ENCODE data around the gene PDZD2.

The PDZD2 gene

DNA sequence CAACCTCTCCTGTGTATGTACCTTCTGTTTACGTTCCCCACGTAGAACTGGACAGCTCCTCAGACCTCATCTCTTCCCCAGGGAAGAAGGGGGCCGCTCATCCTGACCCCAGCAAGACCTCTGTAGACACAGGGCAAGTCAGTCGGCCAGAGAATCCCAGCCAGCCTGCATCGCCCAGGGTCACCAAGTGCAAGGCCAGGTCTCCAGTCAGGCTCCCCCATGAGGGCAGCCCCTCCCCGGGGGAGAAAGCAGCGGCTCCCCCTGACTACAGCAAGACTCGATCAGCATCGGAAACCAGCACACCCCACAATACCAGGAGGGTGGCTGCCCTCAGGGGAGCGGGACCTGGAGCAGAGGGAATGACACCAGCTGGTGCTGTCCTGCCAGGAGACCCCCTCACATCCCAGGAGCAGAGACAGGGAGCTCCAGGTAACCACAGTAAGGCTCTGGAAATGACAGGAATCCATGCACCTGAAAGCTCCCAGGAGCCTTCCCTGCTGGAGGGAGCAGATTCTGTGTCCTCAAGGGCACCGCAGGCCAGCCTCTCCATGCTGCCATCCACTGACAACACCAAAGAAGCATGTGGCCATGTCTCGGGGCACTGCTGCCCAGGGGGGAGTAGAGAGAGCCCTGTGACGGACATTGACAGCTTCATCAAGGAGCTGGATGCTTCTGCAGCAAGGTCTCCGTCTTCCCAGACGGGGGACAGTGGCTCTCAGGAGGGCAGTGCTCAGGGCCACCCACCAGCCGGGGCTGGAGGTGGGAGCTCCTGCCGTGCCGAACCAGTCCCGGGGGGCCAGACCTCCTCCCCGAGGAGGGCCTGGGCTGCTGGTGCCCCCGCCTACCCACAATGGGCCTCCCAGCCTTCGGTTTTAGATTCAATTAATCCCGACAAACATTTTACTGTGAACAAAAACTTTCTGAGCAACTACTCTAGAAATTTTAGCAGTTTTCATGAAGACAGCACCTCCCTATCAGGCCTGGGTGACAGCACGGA lies 448.5 kb downstream of the PDZD2 start:
- DNase-seq = no peak
- Histone ChIP-seq H3K27me3 (ENCODE audit: insufficient read depth, low read depth, severe bottlenecking) (no peaks in the 10 kb centered on the region), H3K27ac (no peak overlapping the region; the same call in 1 of the 2 replicates), H3K4me3 (ENCODE audit: low read depth, low read length) (no peak overlapping the region), H3K36me3 (peaks cover 18% of the 10 kb centered on the region), H3K9me3 (ENCODE audit: severe bottlenecking) (no peaks in the 10 kb centered on the region)
- TF ChIP-seq, protein P1, sequence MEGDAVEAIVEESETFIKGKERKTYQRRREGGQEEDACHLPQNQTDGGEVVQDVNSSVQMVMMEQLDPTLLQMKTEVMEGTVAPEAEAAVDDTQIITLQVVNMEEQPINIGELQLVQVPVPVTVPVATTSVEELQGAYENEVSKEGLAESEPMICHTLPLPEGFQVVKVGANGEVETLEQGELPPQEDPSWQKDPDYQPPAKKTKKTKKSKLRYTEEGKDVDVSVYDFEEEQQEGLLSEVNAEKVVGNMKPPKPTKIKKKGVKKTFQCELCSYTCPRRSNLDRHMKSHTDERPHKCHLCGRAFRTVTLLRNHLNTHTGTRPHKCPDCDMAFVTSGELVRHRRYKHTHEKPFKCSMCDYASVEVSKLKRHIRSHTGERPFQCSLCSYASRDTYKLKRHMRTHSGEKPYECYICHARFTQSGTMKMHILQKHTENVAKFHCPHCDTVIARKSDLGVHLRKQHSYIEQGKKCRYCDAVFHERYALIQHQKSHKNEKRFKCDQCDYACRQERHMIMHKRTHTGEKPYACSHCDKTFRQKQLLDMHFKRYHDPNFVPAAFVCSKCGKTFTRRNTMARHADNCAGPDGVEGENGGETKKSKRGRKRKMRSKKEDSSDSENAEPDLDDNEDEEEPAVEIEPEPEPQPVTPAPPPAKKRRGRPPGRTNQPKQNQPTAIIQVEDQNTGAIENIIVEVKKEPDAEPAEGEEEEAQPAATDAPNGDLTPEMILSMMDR (IDR thresholded peaks at IDR 0.05; ENCODE audit: low read depth, low read length) = no peak

DNA sequence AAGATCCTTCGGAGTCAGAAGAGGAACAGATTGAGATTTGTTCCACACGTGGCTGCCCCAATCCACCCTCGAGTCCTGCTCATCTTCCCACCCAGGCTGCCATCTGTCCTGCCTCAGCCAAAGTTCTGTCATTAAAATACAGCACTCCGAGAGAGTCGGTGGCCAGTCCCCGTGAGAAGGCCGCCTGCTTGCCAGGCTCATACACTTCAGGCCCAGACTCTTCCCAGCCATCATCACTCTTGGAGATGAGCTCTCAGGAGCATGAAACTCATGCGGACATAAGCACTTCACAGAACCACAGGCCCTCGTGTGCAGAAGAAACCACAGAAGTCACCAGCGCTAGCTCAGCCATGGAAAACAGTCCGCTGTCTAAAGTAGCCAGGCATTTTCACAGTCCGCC lies 449.3 kb downstream of the PDZD2 start:
- Histone ChIP-seq H3K36me3 (peaks cover 18% of the 10 kb centered on the region), H3K27ac (no peak overlapping the region; the same call in 1 of the 2 replicates), H3K4me3 (ENCODE audit: low read depth, low read length) (no peak overlapping the region), H3K27me3 (ENCODE audit: insufficient read depth, low read depth, severe bottlenecking) (no peaks in the 10 kb centered on the region), H3K9me3 (ENCODE audit: severe bottlenecking) (no peaks in the 10 kb centered on the region)
- DNase-seq = no peak
- TF ChIP-seq, protein P1 (IDR thresholded peaks at IDR 0.05; ENCODE audit: low read depth, low read length) = no peak

DNA sequence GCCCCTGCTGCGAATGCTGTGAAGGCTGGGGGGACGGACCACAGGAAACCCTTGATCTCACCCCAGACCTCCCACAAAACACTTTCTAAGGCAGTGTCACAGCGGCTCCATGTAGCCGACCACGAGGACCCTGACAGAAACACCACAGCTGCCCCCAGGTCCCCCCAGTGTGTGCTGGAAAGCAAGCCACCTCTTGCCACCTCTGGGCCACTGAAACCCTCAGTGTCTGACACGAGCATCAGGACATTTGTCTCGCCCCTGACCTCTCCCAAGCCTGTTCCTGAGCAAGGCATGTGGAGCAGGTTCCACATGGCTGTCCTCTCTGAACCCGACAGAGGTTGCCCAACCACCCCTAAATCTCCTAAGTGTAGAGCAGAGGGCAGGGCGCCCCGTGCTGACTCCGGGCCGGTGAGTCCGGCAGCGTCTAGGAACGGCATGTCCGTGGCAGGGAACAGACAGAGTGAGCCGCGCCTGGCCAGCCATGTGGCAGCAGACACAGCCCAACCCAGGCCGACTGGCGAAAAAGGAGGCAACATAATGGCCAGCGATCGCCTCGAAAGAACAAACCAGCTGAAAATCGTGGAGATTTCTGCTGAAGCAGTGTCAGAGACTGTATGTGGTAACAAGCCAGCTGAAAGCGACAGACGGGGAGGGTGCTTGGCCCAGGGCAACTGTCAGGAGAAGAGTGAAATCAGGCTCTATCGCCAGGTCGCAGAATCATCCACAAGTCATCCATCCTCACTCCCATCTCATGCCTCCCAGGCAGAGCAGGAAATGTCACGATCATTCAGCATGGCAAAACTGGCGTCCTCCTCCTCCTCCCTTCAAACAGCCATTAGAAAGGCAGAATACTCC lies 450.4 kb downstream of the PDZD2 start:
- TF ChIP-seq, protein P1 (IDR thresholded peaks at IDR 0.05; ENCODE audit: low read depth, low read length) = no peak
- Histone ChIP-seq H3K4me3 (ENCODE audit: low read depth, low read length) (no peak overlapping the region), H3K9me3 (ENCODE audit: severe bottlenecking) (no peaks in the 10 kb centered on the region), H3K27ac (no peak overlapping the region), H3K27me3 (ENCODE audit: insufficient read depth, low read depth, severe bottlenecking) (no peaks in the 10 kb centered on the region), H3K36me3 (peaks cover 18% of the 10 kb centered on the region)
- DNase-seq = no peak

DNA sequence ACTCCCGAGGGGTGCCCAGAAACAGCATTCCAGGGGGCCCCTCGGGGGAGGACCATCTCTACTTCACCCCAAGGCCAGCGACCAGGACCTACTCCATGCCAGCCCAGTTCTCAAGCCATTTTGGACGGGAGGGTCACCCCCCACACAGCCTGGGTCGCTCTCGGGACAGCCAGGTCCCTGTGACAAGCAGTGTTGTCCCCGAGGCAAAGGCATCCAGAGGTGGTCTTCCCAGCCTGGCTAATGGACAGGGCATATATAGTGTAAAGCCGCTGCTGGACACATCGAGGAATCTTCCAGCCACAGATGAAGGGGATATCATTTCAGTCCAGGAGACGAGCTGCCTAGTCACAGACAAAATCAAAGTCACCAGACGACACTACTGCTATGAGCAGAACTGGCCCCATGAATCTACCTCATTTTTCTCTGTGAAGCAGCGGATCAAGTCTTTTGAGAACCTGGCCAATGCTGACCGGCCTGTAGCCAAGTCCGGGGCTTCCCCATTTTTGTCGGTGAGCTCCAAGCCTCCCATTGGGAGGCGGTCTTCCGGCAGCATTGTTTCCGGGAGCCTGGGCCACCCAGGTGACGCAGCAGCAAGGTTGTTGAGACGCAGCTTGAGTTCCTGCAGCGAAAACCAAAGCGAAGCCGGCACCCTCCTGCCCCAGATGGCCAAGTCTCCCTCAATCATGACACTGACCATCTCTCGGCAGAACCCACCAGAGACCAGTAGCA lies 451.3 kb downstream of the PDZD2 start:
- Histone ChIP-seq H3K27ac (no peak overlapping the region), H3K36me3 (peaks cover 18% of the 10 kb centered on the region), H3K27me3 (ENCODE audit: insufficient read depth, low read depth, severe bottlenecking) (no peaks in the 10 kb centered on the region), H3K4me3 (ENCODE audit: low read depth, low read length) (no peak overlapping the region), H3K9me3 (ENCODE audit: severe bottlenecking) (no peaks in the 10 kb centered on the region)
- DNase-seq = no peak
- TF ChIP-seq, protein P1 (IDR thresholded peaks at IDR 0.05; ENCODE audit: low read depth, low read length) = no peak

DNA sequence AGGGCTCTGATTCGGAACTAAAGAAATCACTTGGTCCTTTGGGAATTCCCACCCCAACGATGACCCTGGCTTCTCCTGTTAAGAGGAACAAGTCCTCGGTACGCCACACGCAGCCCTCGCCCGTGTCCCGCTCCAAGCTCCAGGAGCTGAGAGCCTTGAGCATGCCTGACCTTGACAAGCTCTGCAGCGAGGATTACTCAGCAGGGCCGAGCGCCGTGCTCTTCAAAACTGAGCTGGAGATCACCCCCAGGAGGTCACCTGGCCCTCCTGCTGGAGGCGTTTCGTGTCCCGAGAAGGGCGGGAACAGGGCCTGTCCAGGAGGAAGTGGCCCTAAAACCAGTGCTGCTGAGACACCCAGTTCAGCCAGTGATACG lies 451.8 kb downstream of the PDZD2 start:
- H3K9me3 ChIP-seq (ENCODE audit: severe bottlenecking) = no peaks in the 10 kb centered on the region
- no peak overlapping the region for H3K27ac ChIP-seq
- DNase-seq = no peak
- peaks cover 18% of the 10 kb centered on the region for H3K36me3 ChIP-seq
- no peak overlapping the region for H3K4me3 ChIP-seq (ENCODE audit: low read depth, low read length)
- TF ChIP-seq, protein P1 (IDR thresholded peaks at IDR 0.05; ENCODE audit: low read depth, low read length) = no peak
- no peaks in the 10 kb centered on the region for H3K27me3 ChIP-seq (ENCODE audit: insufficient read depth, low read depth, severe bottlenecking)

All from WERI-Rb-1 (cell line).